LNCAP (cell line): Measurements from ENCODE around the gene TEKT4.

Experiments used
- CTCF ChIP-seq: fragments of 450-650 bp; IDR thresholded peaks from 2 replicates; pipeline ENCODE4 v1.5.1; 2017; ENCODE audit warnings: mild to moderate bottlenecking

TEKT4 gene

GRCh38 chr2:94876523-94876863 lies 5.3 kb downstream of the TEKT4 start:
- TF ChIP-seq CTCF: no peak

DNA sequence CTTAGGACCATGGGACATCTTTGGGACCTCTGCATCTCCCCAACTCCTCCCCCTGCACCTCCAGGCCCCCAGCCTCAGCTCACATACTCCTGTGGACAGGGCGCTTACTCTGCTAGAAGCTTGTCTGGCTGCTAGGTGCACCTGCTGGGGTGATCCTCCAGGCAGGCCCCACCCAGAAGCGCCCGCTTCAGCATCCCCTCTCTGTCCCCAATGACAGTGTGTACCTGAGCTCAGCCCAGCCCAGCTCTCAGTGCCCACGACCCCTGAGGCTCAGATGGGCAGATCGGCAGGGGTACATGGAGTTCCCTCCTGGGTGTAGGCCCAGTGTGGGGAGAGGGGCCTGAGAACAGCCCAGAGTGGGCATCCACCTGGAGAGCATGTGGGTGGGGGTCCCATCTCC lies 5.9 kb downstream of the TEKT4 start:
- no peak for TF ChIP-seq CTCF

GRCh38 chr2:94879314-94879981 lies 8.2 kb downstream of the TEKT4 start:
- no peak for TF ChIP-seq CTCF

DNA sequence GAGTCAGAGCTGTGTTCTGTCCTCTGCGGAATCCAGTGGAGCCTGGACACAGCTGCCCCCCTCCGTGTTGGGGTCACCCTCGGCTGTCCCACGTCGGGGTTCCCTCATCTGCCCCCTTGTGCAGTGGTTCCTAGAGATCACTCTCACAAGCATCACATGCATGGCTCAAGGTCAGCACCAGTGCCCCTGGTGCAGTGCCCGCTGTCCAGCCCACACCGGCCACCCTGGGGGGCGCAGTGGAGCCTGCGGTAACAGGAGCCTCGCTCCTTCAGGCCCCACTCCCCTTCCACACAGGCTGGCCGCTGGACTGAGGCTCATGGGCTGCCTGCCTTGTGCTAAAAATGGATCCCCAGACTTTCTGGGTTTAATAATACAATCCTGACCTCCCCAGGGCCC lies 8.8 kb downstream of the TEKT4 start:
- TF ChIP-seq CTCF: no peak

- TF ChIP-seq CTCF: no peak
Measured at GRCh38 chr2:94880507-94880906, 9.3 kb downstream of the TEKT4 start.

DNA sequence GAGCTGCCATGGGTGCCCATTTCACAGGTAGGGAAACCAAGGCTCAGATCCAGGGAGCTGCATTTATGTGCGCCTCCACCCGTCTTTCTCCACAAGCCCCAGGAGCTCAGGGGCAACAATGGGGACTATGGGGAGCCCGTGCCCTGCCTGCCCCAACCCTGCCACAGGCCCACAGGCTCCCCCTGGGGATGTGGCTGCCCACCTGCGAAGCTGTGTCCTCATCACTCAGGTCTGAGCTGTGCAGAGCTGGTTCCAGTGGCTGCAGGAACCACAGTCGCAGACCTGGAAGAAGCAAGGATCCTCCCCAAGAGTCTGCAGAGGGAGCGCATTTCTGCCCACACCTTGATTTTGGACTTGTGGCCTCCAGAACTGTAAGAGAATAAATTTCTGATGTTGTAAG lies 9.8 kb downstream of the TEKT4 start:
- no peak for TF ChIP-seq CTCF

DNA sequence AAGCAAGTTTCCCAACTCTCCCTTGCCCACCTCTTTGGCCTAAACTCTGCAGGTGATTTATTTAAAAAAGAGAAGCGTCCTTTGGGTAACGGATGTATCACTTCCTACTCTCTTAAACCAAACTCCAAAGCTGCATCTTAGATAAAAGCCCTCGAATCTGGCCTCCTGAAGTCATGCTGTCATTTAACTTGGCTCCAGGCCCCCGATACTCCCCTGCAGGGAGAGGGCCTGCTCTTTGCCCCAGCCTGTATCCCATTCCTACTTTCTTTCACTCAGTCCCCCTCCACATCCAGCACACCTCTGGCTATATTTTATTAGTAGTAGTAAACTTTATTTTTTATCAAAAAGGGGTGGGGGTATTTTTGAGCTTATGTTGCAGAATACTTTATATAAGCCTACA lies 19.0 kb downstream of the TEKT4 start:
- TF ChIP-seq CTCF: no peak

GRCh38 chr2:94923196-94923595 lies 52.0 kb downstream of the TEKT4 start:
- TF ChIP-seq CTCF: no peak
